Fibroblast of villous mesenchyme (primary cell): ENCODE measurements around the gene BCL2L1. TPM values are rescaled to one million over a fixed set of nuclear protein-coding genes. Genes with fewer than 3 reads are reported as not detected.

Experiments
- DNase-seq: peaks from one replicate; pipeline ENCODE4 v3.0.0-alpha.2; 2010; ENCODE audit warnings: low read depth
- H3K4me3 ChIP-seq: 2 replicates; pipeline ENCODE4 v1.5.1; 2011; ENCODE audit warnings: low read depth, mild to moderate bottlenecking, low read length
- CTCF ChIP-seq: IDR thresholded peaks from 2 replicates; pipeline ENCODE4 v1.5.1; 2012; ENCODE audit warnings: low read depth, mild to moderate bottlenecking, low read length; ENCODE audit not compliant: insufficient read depth
- total RNA-seq: library from RNA; depleted of rRNA; stranded (reverse); fragments of >200 nt; gene quantifications from 2 replicates; pipeline ENCODE4 v1.2.3, GENCODE V29; 2012

The BCL2L1 gene
- total RNA-seq, 1 donor, result 113 TPM

GRCh38 chr20:31712112-31712553 is 10.5 kb downstream of the BCL2L1 start:
- TF ChIP-seq CTCF, result no peak
- no peak overlapping the region for H3K4me3 ChIP-seq
- DNase-seq, result no peak

GRCh38 chr20:31711179-31712111 is 11.2 kb downstream of the BCL2L1 start:
- DNase-seq, result no peak
- TF ChIP-seq CTCF, result no peak
- no peak overlapping the region for H3K4me3 ChIP-seq

GRCh38 chr20:31710423-31711108 is 12.1 kb downstream of the BCL2L1 start:
- TF ChIP-seq CTCF, result no peak
- no peak for DNase-seq
- no peak overlapping the region for H3K4me3 ChIP-seq

- TF ChIP-seq CTCF, result no peak
- H3K4me3 ChIP-seq, result no peak overlapping the region
- DNase-seq, result no peak
Observed at GRCh38 chr20:31709939-31710338, 12.7 kb downstream of the BCL2L1 start.

GRCh38 chr20:31708736-31709534 is 13.7 kb downstream of the BCL2L1 start:
- no peak for TF ChIP-seq CTCF
- DNase-seq, result no peak
- H3K4me3 ChIP-seq, result no peak overlapping the region

GRCh38 chr20:31707994-31708735 is 14.5 kb downstream of the BCL2L1 start:
- no peak for TF ChIP-seq CTCF
- no peak overlapping the region for H3K4me3 ChIP-seq
- DNase-seq, result no peak
